Lower leg skin (tissue), 4 donors: Measurements from ENCODE around the gene SFPQ. TPM values are rescaled to one million over a fixed set of nuclear protein-coding genes. Genes with fewer than 3 reads are reported as not detected.
"Not testable (repeated sequence)": the region's sequence is repeated elsewhere in the genome, so short reads cannot be mapped to it uniquely, and the experiment has no call there.

Source experiments
- DNase-seq, 2 donors: peaks; one replicate each; pipeline ENCODE4 v3.0.0-alpha.2; 2019; ENCODE audit warnings: low spot score in 2 of 2
- H3K4me3 ChIP-seq: fragments of 200-600 bp; sonication (generic); 2 replicates; pipeline ENCODE4 v1.5.1; 2017; ENCODE audit warnings: mild to moderate bottlenecking, low read depth; ENCODE audit not compliant: poor library complexity, severe bottlenecking
- CTCF ChIP-seq, 3 donors: fragments of 450-650 bp; IDR thresholded peaks; one replicate each; pipeline ENCODE4 v1.5.1; 2016; ENCODE audit warnings: antibody characterized with exemption in 3 of 3, mild to moderate bottlenecking in 3 of 3, moderate library complexity in 2 of 3
- POLR2A ChIP-seq, 2 donors: fragments of 450-650 bp; IDR thresholded peaks; one replicate each; pipeline ENCODE4 v1.6.1; 2016 to 2017; ENCODE audit warnings: antibody characterized with exemption in 2 of 2, mild to moderate bottlenecking in 1 of 2, moderate library complexity in 1 of 2
- WGBS, 2 donors: methylation state at CpG; one replicate each; pipeline ENCODE4 v1.1.5; 2018; 5-methylcytosine and 5-hydroxymethylcytosine counted together
- intact Hi-C: fragments of 100-400 bp; cut with DNase I; formaldehyde crosslinking; loops from one replicate; pipeline ENCODE4 v1.15.0; 2023; ENCODE audit warnings: low total_unique reads
- total RNA-seq, 4 donors: library from RNA; depleted of rRNA; stranded (reverse); fragments of >200 nt; gene quantifications; one replicate each; pipeline ENCODE4 v1.1.0, GENCODE V29; 2016

The SFPQ gene
- total RNA-seq, 4 donors from 2014 or later = 119 to 247 (median 174) TPM

GRCh38 chr1:35172022-35172421 is 20.9 kb downstream of the SFPQ start:
- WGBS, 2 donors = 86 to 91% methylated on average over 8 of the region's 8 CpGs
- DNase-seq = no peak
- intact Hi-C loops = no loop called here
- no peak overlapping the region for H3K4me3 ChIP-seq
- TF ChIP-seq POLR2A (IDR thresholded peaks at IDR 0.05) = no peak
- no peak for TF ChIP-seq CTCF (IDR thresholded peaks at IDR 0.05)

GRCh38 chr1:35171579-35171978 is 21.4 kb downstream of the SFPQ start:
- TF ChIP-seq CTCF (IDR thresholded peaks at IDR 0.05) = no peak
- TF ChIP-seq POLR2A (IDR thresholded peaks at IDR 0.05) = no peak
- DNase-seq = no peak
- no peak overlapping the region for H3K4me3 ChIP-seq
- intact Hi-C loops = no loop called here
- 84 to 85% methylated on average over 4 of the region's 4 CpGs for WGBS, 2 donors

GRCh38 chr1:35164893-35165292 is 28.1 kb downstream of the SFPQ start:
- H3K4me3 ChIP-seq = no peak overlapping the region
- intact Hi-C loops = loop anchor here (10.0 kb wide), 1 partner anchor 1790 kb away; no protein-coding TSS in a partner anchor
- TF ChIP-seq POLR2A (IDR thresholded peaks at IDR 0.05) (no peak), CTCF (IDR thresholded peaks at IDR 0.05) (no peak)
- DNase-seq = no peak
- 96 to 97% methylated on average over 3 of the region's 3 CpGs for WGBS, 2 donors

- 96 to 98% methylated on average over 5 of the region's 5 CpGs for WGBS, 2 donors
- no peak for TF ChIP-seq CTCF (IDR thresholded peaks at IDR 0.05)
- TF ChIP-seq POLR2A (IDR thresholded peaks at IDR 0.05) = no peak
- DNase-seq = no peak
- intact Hi-C loops = no loop called here
- no peak overlapping the region for H3K4me3 ChIP-seq
Observed at GRCh38 chr1:35151220-35151619, 41.7 kb downstream of the SFPQ start.

GRCh38 chr1:35145892-35146549 is 46.9 kb downstream of the SFPQ start:
- DNase-seq, intact Hi-C loops, H3K4me3 ChIP-seq: not testable (repeated sequence)
- 30 to 58% methylated on average over 11 to 13 of the region's 13 CpGs for WGBS, 2 donors

GRCh38 chr1:35143737-35144508 is 49.0 kb downstream of the SFPQ start:
- intact Hi-C loops = no loop called here
- 84 to 87% methylated on average over 12 of the region's 12 CpGs for WGBS, 2 donors

GRCh38 chr1:35142728-35143127 is 50.2 kb downstream of the SFPQ start:
- DNase-seq, H3K4me3 ChIP-seq, intact Hi-C loops: not testable (repeated sequence)
- WGBS, 2 donors = 83 to 84% methylated on average over 9 of the region's 9 CpGs

More at GRCh38 chr1:35143737-35144508, 49.0 kb downstream of the SFPQ start:
- H3K4me3 ChIP-seq = no peak overlapping the region
- TF ChIP-seq POLR2A (IDR thresholded peaks at IDR 0.05) (no peak), CTCF (IDR thresholded peaks at IDR 0.05) (no peak)
- DNase-seq = no peak

GRCh38 chr1:35142294-35142693 is 50.7 kb downstream of the SFPQ start:
- intact Hi-C loops, H3K4me3 ChIP-seq, DNase-seq: not testable (repeated sequence)

- intact Hi-C loops, DNase-seq, H3K4me3 ChIP-seq: not testable (repeated sequence)
- 89 to 90% methylated on average over 5 of the region's 5 CpGs for WGBS, 2 donors
Observed at GRCh38 chr1:35137590-35137989, 55.4 kb downstream of the SFPQ start.
